NCI-H128 (cell line): ENCODE data around the gene GRIK3.

Experiments used
- DNase-seq: peaks from one replicate; lab custom pipeline; 2025; ENCODE audit not compliant: unreplicated experiment; lab: John Stamatoyannopoulos, UW

GRIK3 gene

GRCh38 chr1:36881541-36881940 lies 152.8 kb downstream of the GRIK3 start:
- no peak for DNase-seq

GRCh38 chr1:36881068-36881405 lies 153.3 kb downstream of the GRIK3 start:
- no peak for DNase-seq

GRCh38 chr1:36880155-36881067 lies 153.9 kb downstream of the GRIK3 start:
- DNase-seq = no peak

- no peak for DNase-seq
Measured at GRCh38 chr1:36879613-36880012, 154.7 kb downstream of the GRIK3 start.

- DNase-seq = no peak
Measured at GRCh38 chr1:36876990-36877389, 157.3 kb downstream of the GRIK3 start.

- no peak for DNase-seq
Measured at GRCh38 chr1:36874271-36875060, 159.8 kb downstream of the GRIK3 start.

GRCh38 chr1:36872858-36873257 lies 161.5 kb downstream of the GRIK3 start:
- no peak for DNase-seq

- DNase-seq = no peak
Measured at GRCh38 chr1:36872126-36872754, 162.1 kb downstream of the GRIK3 start.

- no peak for DNase-seq
Measured at GRCh38 chr1:36871146-36871971, 163.0 kb downstream of the GRIK3 start.

- DNase-seq = no peak
Measured at GRCh38 chr1:36869826-36870225, 164.5 kb downstream of the GRIK3 start.

- DNase-seq = no peak
Measured at GRCh38 chr1:36869054-36869453, 165.3 kb downstream of the GRIK3 start.

- no peak for DNase-seq
Measured at GRCh38 chr1:36867575-36867974, 166.7 kb downstream of the GRIK3 start.

- no peak for DNase-seq
Measured at GRCh38 chr1:36866169-36866814, 168.0 kb downstream of the GRIK3 start.

- no peak for DNase-seq
Measured at GRCh38 chr1:36865602-36865900, 168.8 kb downstream of the GRIK3 start.

GRCh38 chr1:36864823-36865601 lies 169.3 kb downstream of the GRIK3 start:
- DNase-seq = no peak

GRCh38 chr1:36864182-36864822 lies 170.0 kb downstream of the GRIK3 start:
- DNase-seq = no peak

- DNase-seq = no peak
Measured at GRCh38 chr1:36863500-36863899, 170.8 kb downstream of the GRIK3 start.

- DNase-seq = no peak
Measured at GRCh38 chr1:36863061-36863460, 171.3 kb downstream of the GRIK3 start.

GRCh38 chr1:36861375-36861774 lies 172.9 kb downstream of the GRIK3 start:
- no peak for DNase-seq
